DMS153 (cell line): ENCODE results near the gene OPN5.

ENCODE experiments used
- DNase-seq: peaks from one replicate; lab custom pipeline; 2025; lab: John Stamatoyannopoulos, UW

The OPN5 gene

DNA sequence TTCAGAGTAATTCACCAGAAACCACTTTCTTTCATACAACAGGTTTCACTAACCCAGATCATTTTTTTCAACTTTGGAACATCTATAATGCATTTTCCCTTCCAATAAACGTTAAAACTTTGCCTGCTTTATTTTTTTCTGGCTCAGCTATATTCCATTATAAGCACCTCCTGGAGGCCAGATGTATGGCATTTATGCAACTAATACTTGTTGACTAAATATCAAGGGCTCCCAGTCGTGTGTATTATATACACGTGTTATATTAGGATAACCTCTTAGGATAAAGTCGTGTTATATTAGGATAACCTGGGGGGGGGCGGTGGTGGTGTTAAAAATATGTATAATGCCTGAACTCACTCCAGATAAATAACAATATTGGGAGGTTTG, 6.7 kb downstream of the OPN5 start:
- no peak for DNase-seq

- peak; percentile 63 for DNase-seq
Observed at GRCh38 chr6:47789553-47789952, 7.7 kb downstream of the OPN5 start.

- no peak for DNase-seq
Observed at GRCh38 chr6:47792216-47792733, 10.4 kb downstream of the OPN5 start.

- DNase-seq, result no peak
Observed at GRCh38 chr6:47794577-47795135, 12.8 kb downstream of the OPN5 start.

- no peak for DNase-seq
Observed at GRCh38 chr6:47801984-47802383, 20.2 kb downstream of the OPN5 start.

DNA sequence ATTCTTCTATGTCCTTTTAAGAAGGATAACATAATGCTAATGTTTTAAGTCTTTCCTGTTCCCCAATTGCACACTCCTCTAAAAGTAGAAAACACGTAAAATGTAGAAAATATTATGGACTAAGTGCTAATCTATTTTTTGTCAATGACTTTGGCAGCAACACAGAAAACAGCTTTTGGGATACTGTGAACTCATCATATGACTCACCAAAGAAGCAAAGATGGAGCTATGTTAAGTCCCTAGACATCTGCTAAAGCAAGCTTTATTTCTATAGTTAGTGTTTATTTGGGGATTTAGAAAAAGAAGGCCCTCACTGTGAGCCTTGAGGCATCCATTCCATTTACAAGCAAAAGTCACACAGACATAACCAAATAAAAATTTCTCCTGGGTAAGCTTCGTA, 23.0 kb downstream of the OPN5 start:
- DNase-seq, result no peak

DNA sequence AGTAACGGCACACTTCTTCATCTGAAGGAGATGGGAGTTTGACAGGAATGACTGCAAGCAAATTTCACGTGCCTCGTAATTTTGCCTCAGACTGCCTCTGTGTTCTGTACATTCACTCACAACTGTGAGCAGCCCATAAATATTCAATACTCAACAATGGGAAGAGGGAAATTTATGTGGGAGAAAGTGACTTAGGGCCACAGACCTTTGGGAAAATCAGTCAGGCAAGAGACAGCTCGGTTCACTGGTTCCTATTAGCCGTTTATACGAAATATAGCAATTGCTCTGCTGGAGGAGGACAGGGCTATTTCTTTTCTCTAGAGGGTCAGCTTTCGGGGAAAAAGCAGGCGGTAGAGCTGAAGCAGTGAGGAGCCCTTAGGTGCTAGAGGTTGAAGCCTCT, 28.0 kb downstream of the OPN5 start:
- no peak for DNase-seq

GRCh38 chr6:47810885-47811284, 29.1 kb downstream of the OPN5 start:
- DNase-seq, result no peak

GRCh38 chr6:47811443-47811842, 29.6 kb downstream of the OPN5 start:
- no peak for DNase-seq

DNA sequence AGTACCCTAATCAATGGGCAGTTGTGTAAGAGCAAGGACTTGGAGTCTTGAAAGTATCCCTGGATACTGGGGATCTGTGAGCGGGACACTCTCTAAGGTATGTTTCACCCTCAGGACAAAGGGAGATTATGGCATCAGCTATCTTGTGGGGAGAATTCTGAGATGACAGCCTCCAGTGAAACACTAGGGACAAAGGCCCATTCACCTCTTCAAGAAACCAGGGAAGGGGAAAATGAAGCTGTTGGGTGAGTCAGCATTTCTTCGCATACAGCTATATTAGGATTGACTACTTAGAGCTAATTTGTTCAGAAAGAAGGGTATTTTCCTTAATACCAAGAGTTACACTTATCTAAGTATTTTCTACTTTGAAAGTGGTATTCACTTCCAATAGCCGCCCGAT, 35.9 kb downstream of the OPN5 start:
- no peak for DNase-seq

- no peak for DNase-seq
Observed at GRCh38 chr6:47819461-47819860, 37.6 kb downstream of the OPN5 start.

GRCh38 chr6:47822856-47823554, 41.2 kb downstream of the OPN5 start:
- DNase-seq, result no peak

- no peak for DNase-seq
Observed at GRCh38 chr6:47832386-47833100, 50.7 kb downstream of the OPN5 start.

DNA sequence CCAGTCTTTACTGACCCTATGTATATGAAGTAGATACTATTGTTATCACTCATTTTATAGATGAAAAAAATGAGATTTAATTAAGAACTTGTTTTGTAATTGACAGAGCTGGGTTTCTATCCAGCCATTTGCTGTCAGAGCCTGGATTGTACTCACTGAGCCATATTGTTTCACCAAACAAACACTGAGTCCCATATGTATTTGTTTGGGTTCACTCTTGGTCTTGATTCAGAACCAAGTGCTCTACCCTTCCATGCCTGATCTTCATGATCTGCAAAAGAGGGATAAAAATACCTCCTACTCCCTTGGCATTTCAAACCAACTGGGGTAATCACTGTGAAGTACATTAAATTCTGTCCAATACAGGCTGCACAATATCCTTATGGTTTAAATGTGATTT, 52.4 kb downstream of the OPN5 start:
- no peak for DNase-seq

DNA sequence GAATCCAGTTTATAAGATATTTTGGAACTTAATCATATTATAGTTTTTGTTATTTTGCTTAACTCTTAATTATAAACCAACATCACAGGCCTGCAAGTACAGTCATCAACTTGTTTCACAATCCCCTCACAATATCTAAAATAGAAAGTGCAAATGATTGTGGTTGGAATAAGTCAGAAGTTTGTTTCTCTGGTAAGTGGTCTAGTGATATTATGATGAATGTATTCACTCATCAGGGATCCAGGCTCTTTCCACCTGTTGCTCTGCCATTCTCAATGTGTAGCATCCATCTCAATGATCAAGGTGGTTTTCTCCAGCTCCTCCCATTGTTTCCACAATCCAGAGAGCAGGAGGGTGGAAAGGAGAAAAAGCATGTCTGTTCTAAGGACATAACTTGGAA, 54.2 kb downstream of the OPN5 start:
- no peak for DNase-seq

- DNase-seq, result no peak
Observed at GRCh38 chr6:47836639-47837038, 54.8 kb downstream of the OPN5 start.

GRCh38 chr6:47839645-47840044, 57.8 kb downstream of the OPN5 start:
- no peak for DNase-seq

DNA sequence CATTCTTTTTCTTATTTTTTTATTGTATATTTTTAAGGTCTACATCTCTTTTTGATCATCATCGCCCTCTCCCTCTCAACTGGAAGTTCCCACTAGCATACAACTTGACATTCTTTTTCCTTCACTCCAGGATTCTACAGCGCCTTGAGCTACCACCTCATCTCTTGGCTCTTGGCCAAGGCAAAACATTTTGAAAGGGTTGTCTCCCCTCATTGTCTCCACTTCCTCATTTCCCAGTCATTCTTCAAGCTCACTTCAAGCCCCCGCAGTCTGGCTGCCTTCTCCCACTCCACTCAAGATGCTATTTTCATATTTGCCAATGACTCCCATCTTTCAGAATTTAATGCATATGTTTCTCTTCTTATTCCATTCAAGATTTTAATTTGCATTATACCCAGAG, 63.0 kb downstream of the OPN5 start:
- no peak for DNase-seq

- DNase-seq, result no peak
Observed at GRCh38 chr6:47846752-47847151, 64.9 kb downstream of the OPN5 start.

DNA sequence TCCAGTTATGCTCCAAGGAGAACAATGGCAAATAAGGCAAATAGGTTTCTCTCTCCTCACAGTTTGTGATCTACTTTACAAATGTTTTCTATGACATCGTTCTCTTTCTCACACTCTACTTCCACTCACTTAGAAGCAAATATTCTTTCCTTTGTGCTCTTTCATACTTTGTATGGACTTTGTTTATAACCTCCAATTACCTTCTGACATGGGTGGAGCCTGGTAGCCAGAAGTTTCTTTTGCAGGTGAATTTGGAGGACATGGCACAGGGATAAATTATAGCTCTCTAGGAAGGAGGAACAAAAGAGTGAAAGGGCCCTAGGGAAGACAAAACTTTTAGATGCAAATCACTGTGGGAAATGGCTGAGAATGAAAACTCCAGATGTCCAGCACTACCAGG, 69.3 kb downstream of the OPN5 start:
- no peak for DNase-seq

DNA sequence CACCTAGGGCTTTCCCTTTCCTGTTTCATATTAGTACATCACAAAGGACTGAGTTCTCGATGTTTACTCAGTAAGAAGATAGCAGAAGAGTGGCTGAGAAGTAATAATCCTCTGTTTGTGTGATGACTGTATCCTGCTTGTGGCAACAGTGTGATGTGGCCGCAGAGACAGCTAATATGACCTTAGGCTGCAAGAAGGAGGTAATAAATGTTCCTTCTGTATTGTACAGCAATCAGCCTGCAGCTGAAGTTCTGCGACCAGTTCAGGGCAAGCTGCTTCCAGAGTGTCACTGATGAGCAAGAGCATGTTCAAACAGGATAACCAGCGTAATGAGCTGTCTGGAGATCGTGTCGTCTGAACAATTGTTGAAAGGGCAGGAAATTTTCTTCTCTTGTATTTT, 70.9 kb downstream of the OPN5 start:
- DNase-seq, result no peak

DNA sequence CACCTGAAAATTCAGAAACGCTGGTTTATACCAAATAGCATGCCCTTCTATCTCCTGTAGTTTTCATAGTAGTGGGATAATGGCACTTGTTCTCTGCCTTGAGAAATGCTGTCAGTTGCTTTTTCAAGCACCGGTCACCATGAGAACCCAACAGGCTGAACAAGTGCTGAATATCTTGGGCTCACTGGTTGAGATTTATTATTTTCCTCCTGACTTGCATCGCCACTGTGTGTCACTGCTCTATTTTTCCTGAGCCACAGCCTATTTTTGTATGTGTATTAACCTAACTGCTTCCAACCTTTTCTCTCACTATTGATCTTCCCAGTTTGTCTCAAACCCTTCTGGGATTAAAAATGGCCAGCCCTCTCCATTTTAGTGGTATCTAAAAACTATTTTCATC, 71.9 kb downstream of the OPN5 start:
- DNase-seq, result no peak

- DNase-seq, result peak; percentile 7
Observed at GRCh38 chr6:47854971-47855370, 73.1 kb downstream of the OPN5 start.
